WTC11 (cell line): Measurements from ENCODE around the gene ATG2A. TPM values are rescaled to one million over a fixed set of nuclear protein-coding genes. Genes with fewer than 3 reads are reported as not detected.

Experiments
- ATAC-seq: fragments of 200-7000 bp; cut with Tn5 transposase; 2 replicates; pipeline ENCODE4 v1.10.0; 2021; ENCODE audit warnings: mild to moderate bottlenecking, moderate library complexity
- CTCF ChIA-PET: fragments of 300-600 bp; sonication (Branson Sonifier 250); formaldehyde crosslinking; loops from one replicate; lab custom pipeline; 2021; ENCODE audit warnings: antibody characterized with exemption; lab: Charles Lee
- POLR2A ChIA-PET: fragments of 350-600 bp; sonication (Branson Sonifier 250); formaldehyde crosslinking; loops from one replicate; lab custom pipeline; 2021; ENCODE audit warnings: antibody characterized with exemption; lab: Charles Lee
- DNase-seq: peaks from one replicate; pipeline ENCODE4 v3.0.0; 2021; ENCODE audit warnings: low spot score
- H3K27ac Mint-ChIP-seq: 2 replicates; pipeline ENCODE4 v1.8.0; 2021; ENCODE audit warnings: mixed read lengths
- H3K27me3 Mint-ChIP-seq: 2 replicates; pipeline ENCODE4 v1.8.0; 2021; ENCODE audit warnings: low read depth, mild to moderate bottlenecking, moderate library complexity, mixed read lengths
- H3K36me3 Mint-ChIP-seq: 2 replicates; pipeline ENCODE4 v1.8.0; 2021; ENCODE audit warnings: mixed read lengths
- H3K4me1 Mint-ChIP-seq: 2 replicates; pipeline ENCODE4 v1.8.0; 2022; ENCODE audit warnings: mixed read lengths
- H3K4me3 Mint-ChIP-seq: 2 replicates; pipeline ENCODE4 v1.8.0; 2021; ENCODE audit warnings: mild to moderate bottlenecking, moderate library complexity, mixed read lengths
- H3K9me3 Mint-ChIP-seq: 2 replicates; pipeline ENCODE4 v1.8.0; 2021; ENCODE audit warnings: mixed read lengths
- ARID4B ChIP-seq: sonication (generic); formaldehyde crosslinking; IDR thresholded peaks from 2 replicates; pipeline ENCODE4 v1.8.0; 2023; ENCODE audit warnings: missing genetic modification reagents, mild to moderate bottlenecking, borderline replicate concordance
- CDX4 ChIP-seq: fragments of 250-450 bp; sonication (Bioruptor Pico); IDR thresholded peaks from 2 replicates; pipeline ENCODE4 v1.9.0; 2021; ENCODE audit warnings: moderate library complexity, mild to moderate bottlenecking, inconsistent platforms, borderline replicate concordance
- E2F1 ChIP-seq: sonication (generic); formaldehyde crosslinking; IDR thresholded peaks from 2 replicates; pipeline ENCODE4 v1.8.0; 2022; ENCODE audit warnings: mild to moderate bottlenecking, missing genetic modification reagents
- E2F4 ChIP-seq: sonication (generic); formaldehyde crosslinking; IDR thresholded peaks from 2 replicates; pipeline ENCODE4 v1.8.1; 2022; ENCODE audit warnings: low read depth, mild to moderate bottlenecking, moderate library complexity, missing genetic modification reagents, borderline replicate concordance
- ERG ChIP-seq: fragments of 250-450 bp; sonication (Bioruptor Pico); IDR thresholded peaks from 2 replicates; pipeline ENCODE4 v1.8.0; 2021; ENCODE audit warnings: mild to moderate bottlenecking
- FOXJ3 ChIP-seq: sonication (generic); formaldehyde crosslinking; IDR thresholded peaks from 2 replicates; pipeline ENCODE4 v1.9.0; 2021; ENCODE audit warnings: missing genetic modification reagents, mild to moderate bottlenecking, borderline replicate concordance
- JUN ChIP-seq: sonication (generic); formaldehyde crosslinking; IDR thresholded peaks from 2 replicates; pipeline ENCODE4 v1.8.0; 2023; ENCODE audit warnings: mild to moderate bottlenecking, missing genetic modification reagents
- NFATC4 ChIP-seq: fragments of 250-450 bp; sonication (Bioruptor Pico); IDR thresholded peaks from 2 replicates; pipeline ENCODE4 v1.9.0; 2021; ENCODE audit warnings: mild to moderate bottlenecking
- OVOL2 ChIP-seq: fragments of 250-450 bp; sonication (Bioruptor Pico); IDR thresholded peaks from 2 replicates; pipeline ENCODE4 v1.9.0; 2021; ENCODE audit warnings: mild to moderate bottlenecking, borderline replicate concordance
- SMAD3 ChIP-seq: sonication (generic); formaldehyde crosslinking; IDR thresholded peaks from 2 replicates; pipeline ENCODE4 v1.8.0; 2022; ENCODE audit warnings: missing genetic modification reagents, mild to moderate bottlenecking, borderline replicate concordance
- SMAD4 ChIP-seq: sonication (generic); formaldehyde crosslinking; IDR thresholded peaks from 2 replicates; pipeline ENCODE4 v1.8.0; 2022; ENCODE audit warnings: mild to moderate bottlenecking, missing genetic modification reagents
- ZNF232 ChIP-seq: sonication (generic); formaldehyde crosslinking; IDR thresholded peaks from 2 replicates; pipeline ENCODE4 v1.8.0; 2022; ENCODE audit warnings: mild to moderate bottlenecking, missing genetic modification reagents
- ZNF512 ChIP-seq: sonication (generic); formaldehyde crosslinking; IDR thresholded peaks from 2 replicates; pipeline ENCODE4 v1.8.1; 2022; ENCODE audit warnings: missing genetic modification reagents, borderline replicate concordance
- total RNA-seq: library from RNA; stranded (reverse); gene quantifications from 3 replicates; pipeline ENCODE4 v1.2.3, GENCODE V29; 2021

The ATG2A gene
- total RNA-seq, 1 experiment from 2014 or later: 31.4 TPM

- Mint-ChIP-seq H3K27me3 (no peaks in the 10 kb centered on the region), H3K4me1 (no peaks in the 10 kb centered on the region), H3K9me3 (no peaks in the 10 kb centered on the region), H3K36me3 (no peaks in the 10 kb centered on the region; the same call in 1 of the 2 replicates), H3K4me3 (no peak overlapping the region), H3K27ac (no peak overlapping the region)
- ChIA-PET CTCF (interaction anchor here (1.4 to 2.1 kb wide), 3 partner anchors 10 to 31 kb away, joined by 4 to 13 read pairs (median 6); no protein-coding TSS in a partner anchor), POLR2A (no interaction called here)
- ATAC-seq (no peak), DNase-seq (no peak)
- no peak for TF ChIP-seq ERG (CRISPR knock-in tag)
- TF ChIP-seq SMAD4: no peak
- TF ChIP-seq CDX4 (CRISPR knock-in tag): no peak
- TF ChIP-seq E2F4 (CRISPR knock-in tag): no peak
- no peak for TF ChIP-seq ZNF232 (CRISPR knock-in tag)
- no peak for TF ChIP-seq ARID4B (CRISPR knock-in tag)
- TF ChIP-seq JUN (CRISPR knock-in tag): no peak
- TF ChIP-seq E2F1 (CRISPR knock-in tag): no peak
- no peak for TF ChIP-seq OVOL2
- no peak for TF ChIP-seq ZNF512
- TF ChIP-seq NFATC4 (CRISPR knock-in tag): no peak
- TF ChIP-seq FOXJ3 (CRISPR knock-in tag): no peak
- no peak for TF ChIP-seq SMAD3 (CRISPR knock-in tag)
Observed at GRCh38 chr11:64857485-64857884, 59.5 kb downstream of the ATG2A start.
